ENCODE results near the gene DRG2.

DRG2 gene

DNA sequence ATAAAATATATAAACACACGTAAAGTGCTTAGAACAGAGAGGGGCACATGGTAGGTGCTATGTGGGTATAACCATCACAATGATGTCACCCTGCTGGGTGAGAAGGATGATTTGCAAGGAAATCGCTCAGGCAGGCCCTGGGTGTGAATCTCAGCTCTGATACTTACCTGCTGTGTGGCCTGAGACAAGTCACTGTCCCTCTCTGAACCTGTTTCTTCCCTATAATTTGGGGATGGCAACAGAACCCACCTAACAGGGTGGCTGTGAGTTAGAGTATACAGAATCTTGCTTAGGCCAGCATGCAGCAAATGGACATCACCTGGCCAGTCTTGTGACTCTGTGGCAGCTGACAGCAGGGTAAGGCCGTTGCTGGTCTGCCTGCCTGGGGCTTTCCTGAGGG, 59.2 kb downstream of the DRG2 start:
- DNase-seq (ENCODE audit: low spot score), result no peak
- H3K4me3 ChIP-seq (ENCODE audit: severe bottlenecking), result no peak overlapping the region

GRCh38 chr17:18148586-18148985, 60.8 kb downstream of the DRG2 start:
- H3K27me3 ChIP-seq (ENCODE audit: insufficient read depth, poor library complexity, severe bottlenecking), result no peaks in the 10 kb centered on the region
- ATAC-seq (ENCODE audit: low read depth), result no peak
- TF ChIP-seq CTCF (IDR thresholded peaks at IDR 0.05; ENCODE audit: poor library complexity, severe bottlenecking), result no peak
- no peak overlapping the region for H3K27ac ChIP-seq (ENCODE audit: poor library complexity, severe bottlenecking)
- DNase-seq (ENCODE audit: low spot score), result no peak
- no peaks in the 10 kb centered on the region for H3K4me1 ChIP-seq (ENCODE audit: insufficient read depth, poor library complexity, severe bottlenecking)
- H3K36me3 ChIP-seq (ENCODE audit: low read depth), result no peaks in the 10 kb centered on the region
- no peaks in the 10 kb centered on the region for H3K9me3 ChIP-seq (ENCODE audit: severe bottlenecking)
- no peak overlapping the region for H3K4me3 ChIP-seq (ENCODE audit: severe bottlenecking)

More for the DNA sequence above, 59.2 kb downstream of the DRG2 start:
- no peaks in the 10 kb centered on the region for H3K4me1 ChIP-seq (ENCODE audit: insufficient read depth, poor library complexity, severe bottlenecking)
- H3K27ac ChIP-seq (ENCODE audit: poor library complexity, severe bottlenecking), result no peak overlapping the region
- no peak for ATAC-seq (ENCODE audit: low read depth)
- no peaks in the 10 kb centered on the region for H3K36me3 ChIP-seq (ENCODE audit: low read depth)
- no peaks in the 10 kb centered on the region for H3K9me3 ChIP-seq (ENCODE audit: severe bottlenecking)
- TF ChIP-seq CTCF (IDR thresholded peaks at IDR 0.05; ENCODE audit: poor library complexity, severe bottlenecking), result no peak
- H3K27me3 ChIP-seq (ENCODE audit: insufficient read depth, poor library complexity, severe bottlenecking), result no peaks in the 10 kb centered on the region

GRCh38 chr17:18151290-18151689, 63.5 kb downstream of the DRG2 start:
- Histone ChIP-seq H3K4me3 (ENCODE audit: severe bottlenecking) (no peak overlapping the region), H3K27me3 (ENCODE audit: insufficient read depth, poor library complexity, severe bottlenecking) (no peaks in the 10 kb centered on the region), H3K27ac (ENCODE audit: poor library complexity, severe bottlenecking) (no peak overlapping the region), H3K4me1 (ENCODE audit: insufficient read depth, poor library complexity, severe bottlenecking) (no peaks in the 10 kb centered on the region), H3K36me3 (ENCODE audit: low read depth) (no peaks in the 10 kb centered on the region), H3K9me3 (ENCODE audit: severe bottlenecking) (no peaks in the 10 kb centered on the region)
- DNase-seq (ENCODE audit: low spot score) (no peak), ATAC-seq (ENCODE audit: low read depth) (no peak)
- TF ChIP-seq CTCF (IDR thresholded peaks at IDR 0.05; ENCODE audit: poor library complexity, severe bottlenecking), result no peak

- peaks cover 3% of the 10 kb centered on the region for H3K4me1 ChIP-seq (ENCODE audit: insufficient read depth, poor library complexity, severe bottlenecking)
- DNase-seq (ENCODE audit: low spot score) (no peak), ATAC-seq (ENCODE audit: low read depth) (no peak)
- no peaks in the 10 kb centered on the region for H3K27me3 ChIP-seq (ENCODE audit: insufficient read depth, poor library complexity, severe bottlenecking)
- H3K4me3 ChIP-seq (ENCODE audit: severe bottlenecking), result no peak overlapping the region
- no peak for TF ChIP-seq CTCF (IDR thresholded peaks at IDR 0.05; ENCODE audit: poor library complexity, severe bottlenecking)
- no peaks in the 10 kb centered on the region for H3K36me3 ChIP-seq (ENCODE audit: low read depth)
- no peak overlapping the region for H3K27ac ChIP-seq (ENCODE audit: poor library complexity, severe bottlenecking)
- H3K9me3 ChIP-seq (ENCODE audit: severe bottlenecking), result no peaks in the 10 kb centered on the region
These were observed 67.4 kb downstream of the DRG2 start for GRCh38 chr17:18155179-18155578.

- DNase-seq (ENCODE audit: low spot score) (no peak), ATAC-seq (ENCODE audit: low read depth) (no peak)
- Histone ChIP-seq H3K9me3 (ENCODE audit: severe bottlenecking) (no peaks in the 10 kb centered on the region), H3K27ac (ENCODE audit: poor library complexity, severe bottlenecking) (no peak overlapping the region), H3K4me3 (ENCODE audit: severe bottlenecking) (no peak overlapping the region), H3K4me1 (ENCODE audit: insufficient read depth, poor library complexity, severe bottlenecking) (peaks cover 3% of the 10 kb centered on the region), H3K36me3 (ENCODE audit: low read depth) (no peaks in the 10 kb centered on the region), H3K27me3 (ENCODE audit: insufficient read depth, poor library complexity, severe bottlenecking) (no peaks in the 10 kb centered on the region)
- TF ChIP-seq CTCF (IDR thresholded peaks at IDR 0.05; ENCODE audit: poor library complexity, severe bottlenecking), result no peak
These were observed 68.6 kb downstream of the DRG2 start for GRCh38 chr17:18156171-18156975.

Data from RWPE2 (cell line).